Measurements from ENCODE around the gene ZNF652. TPM values are rescaled to one million over a fixed set of nuclear protein-coding genes. Genes with fewer than 3 reads are reported as not detected.

The ZNF652 gene
- polyA plus RNA-seq, 1 donor from 2014 or later: 26.7 TPM

GRCh38 chr17:49403514-49404289 lies 41.7 kb upstream of the ZNF652 start:
- no peaks in the 10 kb centered on the region for H3K9me3 ChIP-seq (ENCODE audit: low read length)
- no peak overlapping the region for H3K27ac ChIP-seq (ENCODE audit: low read length)
- no peaks in the 10 kb centered on the region for H3K27me3 ChIP-seq (ENCODE audit: insufficient read depth, low read depth, low read length)
- no peaks in the 10 kb centered on the region for H3F3A ChIP-seq (ENCODE audit: insufficient read depth, low read length, poor library complexity, severe bottlenecking)
- no peak overlapping the region for H3K9ac ChIP-seq (ENCODE audit: low read length)
- H3K79me2 ChIP-seq (replicated peaks; ENCODE audit: insufficient read depth, low read length): no peaks in the 10 kb centered on the region
- peaks cover 9% of the 10 kb centered on the region for H3K36me3 ChIP-seq (ENCODE audit: insufficient read depth, low read length)
- H2AFZ ChIP-seq (ENCODE audit: low read depth, low read length): no peak overlapping the region
- H3K9me2 ChIP-seq (ENCODE audit: insufficient read depth, low read length): no peaks in the 10 kb centered on the region
- H3K4me2 ChIP-seq (ENCODE audit: low read length): no peak overlapping the region
- TF ChIP-seq EP300 (conservative IDR thresholded peaks at IDR 0.05; ENCODE audit: poor library complexity, severe bottlenecking) (no peak), MXI1 (conservative IDR thresholded peaks at IDR 0.05; ENCODE audit: poor library complexity, severe bottlenecking) (no peak), EZH2 (IDR thresholded peaks at IDR 0.05; ENCODE audit: borderline replicate concordance, insufficient read depth, low read length, poor library complexity, severe bottlenecking) (no peak), RAD21 (conservative IDR thresholded peaks at IDR 0.05) (no peak), CTCF (IDR thresholded peaks at IDR 0.05; ENCODE audit: poor library complexity, severe bottlenecking) (no peak), TAF1 (IDR thresholded peaks at IDR 0.05; ENCODE audit: low read depth) (no peak), POLR2AphosphoS5 (IDR thresholded peaks at IDR 0.05) (no peak), SMC3 (conservative IDR thresholded peaks at IDR 0.05; ENCODE audit: poor library complexity) (no peak)
- TF ChIP-seq, protein P1, sequence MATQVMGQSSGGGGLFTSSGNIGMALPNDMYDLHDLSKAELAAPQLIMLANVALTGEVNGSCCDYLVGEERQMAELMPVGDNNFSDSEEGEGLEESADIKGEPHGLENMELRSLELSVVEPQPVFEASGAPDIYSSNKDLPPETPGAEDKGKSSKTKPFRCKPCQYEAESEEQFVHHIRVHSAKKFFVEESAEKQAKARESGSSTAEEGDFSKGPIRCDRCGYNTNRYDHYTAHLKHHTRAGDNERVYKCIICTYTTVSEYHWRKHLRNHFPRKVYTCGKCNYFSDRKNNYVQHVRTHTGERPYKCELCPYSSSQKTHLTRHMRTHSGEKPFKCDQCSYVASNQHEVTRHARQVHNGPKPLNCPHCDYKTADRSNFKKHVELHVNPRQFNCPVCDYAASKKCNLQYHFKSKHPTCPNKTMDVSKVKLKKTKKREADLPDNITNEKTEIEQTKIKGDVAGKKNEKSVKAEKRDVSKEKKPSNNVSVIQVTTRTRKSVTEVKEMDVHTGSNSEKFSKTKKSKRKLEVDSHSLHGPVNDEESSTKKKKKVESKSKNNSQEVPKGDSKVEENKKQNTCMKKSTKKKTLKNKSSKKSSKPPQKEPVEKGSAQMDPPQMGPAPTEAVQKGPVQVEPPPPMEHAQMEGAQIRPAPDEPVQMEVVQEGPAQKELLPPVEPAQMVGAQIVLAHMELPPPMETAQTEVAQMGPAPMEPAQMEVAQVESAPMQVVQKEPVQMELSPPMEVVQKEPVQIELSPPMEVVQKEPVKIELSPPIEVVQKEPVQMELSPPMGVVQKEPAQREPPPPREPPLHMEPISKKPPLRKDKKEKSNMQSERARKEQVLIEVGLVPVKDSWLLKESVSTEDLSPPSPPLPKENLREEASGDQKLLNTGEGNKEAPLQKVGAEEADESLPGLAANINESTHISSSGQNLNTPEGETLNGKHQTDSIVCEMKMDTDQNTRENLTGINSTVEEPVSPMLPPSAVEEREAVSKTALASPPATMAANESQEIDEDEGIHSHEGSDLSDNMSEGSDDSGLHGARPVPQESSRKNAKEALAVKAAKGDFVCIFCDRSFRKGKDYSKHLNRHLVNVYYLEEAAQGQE (IDR thresholded peaks at IDR 0.05; ENCODE audit: borderline replicate concordance): no peak
- H4K20me1 ChIP-seq (ENCODE audit: insufficient read depth): no peaks in the 10 kb centered on the region
- H3K4me3 ChIP-seq (ENCODE audit: low read length): no peak overlapping the region

DNA sequence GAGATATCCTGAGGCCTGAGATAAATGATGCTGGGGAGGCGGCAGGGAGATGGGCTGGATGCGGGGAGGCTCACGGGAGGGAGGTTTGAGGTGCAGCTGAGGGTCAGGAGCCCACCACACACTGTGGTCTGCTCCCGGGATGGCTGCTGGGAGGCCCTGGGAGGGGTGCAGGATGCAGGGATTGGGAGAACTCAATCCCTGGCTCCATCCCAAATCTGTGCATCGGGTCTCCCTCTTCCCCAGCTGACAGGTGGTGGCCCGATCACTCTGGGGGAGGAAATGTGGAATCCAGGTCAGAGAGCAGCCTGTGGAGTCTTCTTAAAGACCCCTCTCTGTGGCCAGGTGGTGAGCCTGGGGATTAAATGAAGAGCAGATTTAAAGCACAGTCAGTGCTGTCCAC lies 40.7 kb upstream of the ZNF652 start:
- H3K36me3 ChIP-seq (ENCODE audit: insufficient read depth, low read length): peaks cover 9% of the 10 kb centered on the region
- no peaks in the 10 kb centered on the region for H3K79me2 ChIP-seq (replicated peaks; ENCODE audit: insufficient read depth, low read length)
- no peak for TF ChIP-seq SMC3 (conservative IDR thresholded peaks at IDR 0.05; ENCODE audit: poor library complexity)
- TF ChIP-seq TAF1 (IDR thresholded peaks at IDR 0.05; ENCODE audit: low read depth): no peak
- TF ChIP-seq MXI1 (conservative IDR thresholded peaks at IDR 0.05; ENCODE audit: poor library complexity, severe bottlenecking): no peak
- TF ChIP-seq, protein P1 (IDR thresholded peaks at IDR 0.05; ENCODE audit: borderline replicate concordance): no peak
- no peak for TF ChIP-seq CTCF (IDR thresholded peaks at IDR 0.05; ENCODE audit: poor library complexity, severe bottlenecking)
- TF ChIP-seq EZH2 (IDR thresholded peaks at IDR 0.05; ENCODE audit: borderline replicate concordance, insufficient read depth, low read length, poor library complexity, severe bottlenecking): no peak
- no peak for TF ChIP-seq POLR2AphosphoS5 (IDR thresholded peaks at IDR 0.05)
- no peak for TF ChIP-seq EP300 (conservative IDR thresholded peaks at IDR 0.05; ENCODE audit: poor library complexity, severe bottlenecking)
- TF ChIP-seq RAD21 (conservative IDR thresholded peaks at IDR 0.05): no peak
- H3K9me2 ChIP-seq (ENCODE audit: insufficient read depth, low read length): no peaks in the 10 kb centered on the region
- H3K4me3 ChIP-seq (ENCODE audit: low read length): no peak overlapping the region
- H3K4me2 ChIP-seq (ENCODE audit: low read length): no peak overlapping the region
- H3K9ac ChIP-seq (ENCODE audit: low read length): no peak overlapping the region
- H2AFZ ChIP-seq (ENCODE audit: low read depth, low read length): no peak overlapping the region
- H4K20me1 ChIP-seq (ENCODE audit: insufficient read depth): no peaks in the 10 kb centered on the region
- H3F3A ChIP-seq (ENCODE audit: insufficient read depth, low read length, poor library complexity, severe bottlenecking): no peaks in the 10 kb centered on the region
- H3K9me3 ChIP-seq (ENCODE audit: low read length): no peaks in the 10 kb centered on the region
- no peaks in the 10 kb centered on the region for H3K27me3 ChIP-seq (ENCODE audit: insufficient read depth, low read depth, low read length)
- H3K27ac ChIP-seq (ENCODE audit: low read length): no peak overlapping the region

Data from neural cell (in vitro differentiated cells).